ENCODE data around the gene ZFAND3.

GRCh38 chr6:37793067-37793466 lies 26.5 kb upstream of the ZFAND3 start:
- TF ChIP-seq CTCF (IDR thresholded peaks at IDR 0.05), result no peak
- no peak for TF ChIP-seq POLR2A (IDR thresholded peaks at IDR 0.05)
